Sigmoid colon (tissue), 7 donors: ENCODE results near the gene CLBA1. TPM values are rescaled to one million over a fixed set of nuclear protein-coding genes. Genes with fewer than 3 reads are reported as not detected.

Experiments used
- DNase-seq: peaks from one replicate; pipeline ENCODE4 v3.0.0-alpha.2; 2019
- H3K27ac ChIP-seq, 4 donors: fragments of 200-600 bp; sonication (generic); one replicate each; pipeline ENCODE4 v1.5.1; 2016 to 2019; ENCODE audit warnings: mild to moderate bottlenecking in 1 of 4
- H3K27me3 ChIP-seq, 3 donors: fragments of 200-600 bp; sonication (generic); one replicate each; pipeline ENCODE4 v1.5.1; 2019; ENCODE audit warnings: mild to moderate bottlenecking in 1 of 3
- H3K36me3 ChIP-seq, 4 donors: fragments of 200-600 bp; sonication (generic); one replicate each; pipeline ENCODE4 v1.5.1; 2016 to 2019
- H3K4me1 ChIP-seq, 4 donors: fragments of 200-600 bp; sonication (generic); one replicate each; pipeline ENCODE4 v1.5.1; 2017 to 2019
- H3K4me3 ChIP-seq, 4 donors: fragments of 200-600 bp; sonication (generic); one replicate each; pipeline ENCODE4 v1.5.1; 2017 to 2019; ENCODE audit warnings: mild to moderate bottlenecking in 2 of 4, moderate library complexity in 1 of 4
- H3K9me3 ChIP-seq, 4 donors: fragments of 200-600 bp in 3 of 4; sonication (generic) in 3 of 4; one replicate each; pipeline versions ENCODE4 v1.5.1 to v1.6.1; 2013 to 2019
- EP300 ChIP-seq, 4 donors: sonication (generic); formaldehyde crosslinking; IDR thresholded peaks; one replicate each; pipeline ENCODE4 v1.6.1; 2017; ENCODE audit warnings: antibody characterized with exemption in 4 of 4
- POLR2A ChIP-seq, 2 donors: fragments of 450-650 bp; IDR thresholded peaks; one replicate each; pipeline ENCODE4 v1.6.1; 2016; ENCODE audit warnings: antibody characterized with exemption in 2 of 2, mild to moderate bottlenecking in 2 of 2, moderate library complexity in 2 of 2
- POLR2AphosphoS5 ChIP-seq, 4 donors: sonication (generic); formaldehyde crosslinking; IDR thresholded peaks; one replicate each; pipeline ENCODE4 v1.6.1; 2017; ENCODE audit warnings: antibody characterized with exemption in 4 of 4
- WGBS, 2 donors: extraction: QIAGEN DNeasy Blood & Tissue Kit; methylation state at CpG; one replicate each; pipeline ENCODE4 v1.1.7; 2013; 5-methylcytosine and 5-hydroxymethylcytosine counted together
- intact Hi-C: fragments of 100-400 bp; cut with DNase I; formaldehyde crosslinking; loops from one replicate; pipeline ENCODE4 v1.15.1; 2023
- polyA plus RNA-seq, 3 donors: library from polyadenylated mRNA; stranded (reverse); fragments of 200-250 nt; gene quantifications; one replicate each; pipeline ENCODE4 v1.2.3, GENCODE V29; 2013
- total RNA-seq, 4 donors: library from RNA; depleted of rRNA; stranded (reverse); fragments of >200 nt; gene quantifications; one replicate each; pipeline ENCODE4 v1.1.0, GENCODE V29; 2016
- TF ChIP-seq, protein P1 (sequence below), 4 experiments: fragments of 450-650 bp in 3 of 4; fragments of 200-600 bp in 1 of 4; IDR thresholded peaks; one replicate each; pipeline ENCODE4 v1.5.1; 2016 to 2019; ENCODE audit warnings: antibody characterized with exemption in 4 of 4, mild to moderate bottlenecking in 3 of 4, moderate library complexity in 2 of 4
- donor health status: healthy with polysubstance abuse.
- donor health status: Bipolar disorder and iron deficiency.
- donor health status: healthy.

Gene CLBA1
- total and polyA plus RNA-seq, 7 donors, result 2.8 to 8.4 (median 3.3) TPM

DNA sequence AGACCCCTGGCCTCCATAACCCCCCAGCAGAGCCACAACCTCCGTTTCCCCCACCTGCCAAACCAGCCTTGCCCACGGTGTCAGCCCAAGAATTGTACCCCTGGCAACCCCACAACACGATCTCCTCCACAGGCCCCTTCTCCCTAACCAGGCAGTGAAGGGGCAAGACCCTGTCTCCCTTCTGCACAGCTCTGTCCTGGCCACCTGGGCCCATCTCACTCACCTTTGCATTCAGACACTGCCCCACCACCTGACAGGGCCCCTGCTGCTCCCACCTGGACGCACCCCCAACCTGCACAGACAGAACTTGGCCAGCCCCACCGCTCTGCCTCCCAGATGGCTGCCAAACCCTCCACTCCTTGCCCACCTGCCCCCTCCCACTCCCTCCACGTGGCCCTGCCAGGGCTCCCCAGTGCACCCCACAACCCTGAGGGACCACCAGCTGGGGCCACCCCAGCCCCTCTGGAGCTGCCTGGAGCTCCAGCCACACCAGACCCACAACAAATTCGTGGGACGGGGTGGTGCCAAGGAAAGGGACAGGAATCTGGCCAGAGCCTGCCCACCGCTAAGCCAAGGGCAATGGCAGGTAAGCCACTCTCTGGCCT lies 19.2 kb upstream of the CLBA1 start:
- no peak for DNase-seq
- Histone ChIP-seq H3K4me1 (peaks cover 0 to 60% (median 57%) of the 10 kb centered on the region in 4 donors), H3K27me3 (no peaks in the 10 kb centered on the region), H3K9me3 (no peaks in the 10 kb centered on the region), H3K27ac (peak overlapping the region; percentile 90 to 97 (median 96)), H3K4me3 (peak overlapping the region in 1 of 4 donors; percentile 57), H3K36me3 (no peaks in the 10 kb centered on the region)
- intact Hi-C loops, result no loop called here
- TF ChIP-seq POLR2AphosphoS5 (IDR thresholded peaks at IDR 0.05), result no peak
- TF ChIP-seq EP300 (IDR thresholded peaks at IDR 0.05), result no peak
- TF ChIP-seq, protein P1, sequence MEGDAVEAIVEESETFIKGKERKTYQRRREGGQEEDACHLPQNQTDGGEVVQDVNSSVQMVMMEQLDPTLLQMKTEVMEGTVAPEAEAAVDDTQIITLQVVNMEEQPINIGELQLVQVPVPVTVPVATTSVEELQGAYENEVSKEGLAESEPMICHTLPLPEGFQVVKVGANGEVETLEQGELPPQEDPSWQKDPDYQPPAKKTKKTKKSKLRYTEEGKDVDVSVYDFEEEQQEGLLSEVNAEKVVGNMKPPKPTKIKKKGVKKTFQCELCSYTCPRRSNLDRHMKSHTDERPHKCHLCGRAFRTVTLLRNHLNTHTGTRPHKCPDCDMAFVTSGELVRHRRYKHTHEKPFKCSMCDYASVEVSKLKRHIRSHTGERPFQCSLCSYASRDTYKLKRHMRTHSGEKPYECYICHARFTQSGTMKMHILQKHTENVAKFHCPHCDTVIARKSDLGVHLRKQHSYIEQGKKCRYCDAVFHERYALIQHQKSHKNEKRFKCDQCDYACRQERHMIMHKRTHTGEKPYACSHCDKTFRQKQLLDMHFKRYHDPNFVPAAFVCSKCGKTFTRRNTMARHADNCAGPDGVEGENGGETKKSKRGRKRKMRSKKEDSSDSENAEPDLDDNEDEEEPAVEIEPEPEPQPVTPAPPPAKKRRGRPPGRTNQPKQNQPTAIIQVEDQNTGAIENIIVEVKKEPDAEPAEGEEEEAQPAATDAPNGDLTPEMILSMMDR (IDR thresholded peaks at IDR 0.05), result no peak
- TF ChIP-seq POLR2A (IDR thresholded peaks at IDR 0.05), result no peak
- WGBS, 2 donors, result 54 to 81% methylated on average over 9 of the region's 9 CpGs

DNA sequence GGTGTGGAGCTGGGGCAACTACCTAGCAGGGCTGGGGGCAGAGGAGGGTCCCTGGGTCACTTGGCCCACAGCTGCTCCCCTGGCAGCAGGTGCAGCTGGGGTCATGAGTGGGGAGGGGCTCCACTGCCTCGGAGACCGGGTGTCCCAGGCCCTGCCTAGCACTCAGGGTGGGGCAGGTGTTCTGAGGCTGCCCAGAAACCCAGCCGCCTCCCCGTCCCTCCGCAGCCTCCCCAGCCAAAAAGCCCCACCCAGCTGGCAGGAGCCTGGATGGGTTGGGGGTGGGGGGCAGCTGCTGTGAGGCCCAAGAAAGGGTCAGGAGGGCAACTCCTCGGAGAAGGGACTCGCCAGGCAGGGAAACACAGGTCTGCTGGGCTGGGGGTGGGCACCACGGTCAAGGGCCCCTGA lies 18.6 kb upstream of the CLBA1 start:
- intact Hi-C loops, result loop anchor here (1.0 kb wide), 1 partner anchor 34 kb away; no protein-coding TSS in a partner anchor
- no peak for DNase-seq
- H3K36me3 ChIP-seq, result no peaks in the 10 kb centered on the region
- peak overlapping the region; percentile 49 to 64 (median 56) for H3K4me3 ChIP-seq
- H3K4me1 ChIP-seq, result peaks cover 0 to 66% (median 63%) of the 10 kb centered on the region in 4 donors
- TF ChIP-seq POLR2AphosphoS5 (IDR thresholded peaks at IDR 0.05), result no peak
- TF ChIP-seq POLR2A (IDR thresholded peaks at IDR 0.05), result no peak
- TF ChIP-seq, protein P1 (IDR thresholded peaks at IDR 0.05), result no peak
- TF ChIP-seq EP300 (IDR thresholded peaks at IDR 0.05), result no peak
- WGBS, 2 donors, result 15 to 41% methylated on average over 8 of the region's 8 CpGs
- peak overlapping the region; percentile 90 to 97 (median 96) for H3K27ac ChIP-seq
- no peaks in the 10 kb centered on the region for H3K9me3 ChIP-seq
- H3K27me3 ChIP-seq, result no peaks in the 10 kb centered on the region

DNA sequence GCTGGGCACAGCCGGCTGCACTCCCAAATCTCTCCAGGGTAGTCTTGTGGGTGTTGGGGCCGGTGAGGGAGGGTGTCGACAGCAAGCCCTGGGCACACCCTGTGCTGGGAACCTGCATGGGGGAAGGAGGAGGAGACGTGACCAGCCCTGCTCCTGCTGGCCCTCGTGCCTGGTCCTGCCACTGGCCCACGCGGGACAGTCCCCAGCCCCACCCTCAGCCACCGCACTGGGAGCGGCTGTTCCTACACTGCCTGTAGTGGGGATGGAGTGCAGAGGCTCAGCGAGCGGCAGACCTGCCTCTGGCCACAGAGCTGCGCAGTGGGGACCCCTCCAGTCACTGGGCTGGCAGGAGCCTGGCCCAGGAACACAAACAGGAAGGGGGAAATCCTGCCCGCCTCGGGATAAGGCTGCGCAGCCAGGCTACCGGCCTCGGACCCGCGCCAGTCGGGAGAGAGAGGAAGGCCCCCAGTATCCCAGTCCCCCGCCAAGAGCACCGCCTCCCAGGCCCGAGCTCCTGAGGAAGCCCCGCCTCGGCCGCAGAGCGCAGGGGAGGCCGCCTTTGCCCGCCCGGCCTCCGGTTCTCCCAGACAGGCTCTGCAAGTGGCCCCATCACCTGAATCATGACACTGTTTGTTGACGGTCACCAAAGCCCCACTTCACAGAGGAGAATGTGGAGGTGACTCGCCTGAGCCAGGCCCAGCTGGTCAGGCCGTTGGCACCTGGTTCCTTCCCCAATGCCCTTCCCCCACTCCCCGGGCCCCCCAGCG lies 18.0 kb upstream of the CLBA1 start:
- TF ChIP-seq POLR2A (IDR thresholded peaks at IDR 0.05) (no peak), POLR2AphosphoS5 (IDR thresholded peaks at IDR 0.05) (peak in 3 of 4 donors; percentile 34 to 55 (median 43)), EP300 (IDR thresholded peaks at IDR 0.05) (no peak)
- TF ChIP-seq, protein P1 (IDR thresholded peaks at IDR 0.05), result no peak
- H3K36me3 ChIP-seq, result no peaks in the 10 kb centered on the region
- intact Hi-C loops, result loop anchor here (1.0 kb wide), 2 partner anchors 34 to 54 kb away; partner anchors contain the start of gene CDCA4
- WGBS, 2 donors, result 2 to 4% methylated on average over 36 of the region's 36 CpGs
- H3K4me3 ChIP-seq, result peak overlapping the region; percentile 49 to 64 (median 56)
- H3K27me3 ChIP-seq, result no peaks in the 10 kb centered on the region
- H3K27ac ChIP-seq, result peak overlapping the region; percentile 90 to 97 (median 96)
- no peaks in the 10 kb centered on the region for H3K9me3 ChIP-seq
- peaks cover 0 to 71% (median 69%) of the 10 kb centered on the region in 4 donors for H3K4me1 ChIP-seq
- peak; percentile 86 for DNase-seq

DNA sequence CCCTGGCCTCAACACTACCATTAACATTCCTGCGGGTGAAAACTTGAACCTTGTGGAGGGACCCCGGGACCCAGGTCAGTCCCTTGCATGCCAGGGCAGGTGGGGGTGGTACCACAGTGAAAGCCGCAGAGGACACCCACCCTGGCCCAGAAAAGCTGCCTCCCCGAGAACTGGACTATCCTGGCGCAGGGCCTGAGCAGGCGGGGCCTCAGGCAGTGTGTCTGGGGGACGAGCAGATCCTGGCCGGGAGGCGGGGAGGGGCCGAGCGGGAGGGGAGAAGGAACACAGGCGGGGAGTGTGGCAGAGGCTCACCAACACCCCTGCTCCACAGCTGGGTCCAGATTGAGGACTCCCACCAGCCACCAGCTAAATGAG lies 17.4 kb upstream of the CLBA1 start:
- peak; percentile 96 for DNase-seq
- intact Hi-C loops, result loop anchor here (1.0 kb wide), 1 partner anchor 53 kb away; the partner anchor contains the start of gene CDCA4
- Histone ChIP-seq H3K9me3 (no peaks in the 10 kb centered on the region), H3K4me1 (peaks cover 0 to 76% (median 73%) of the 10 kb centered on the region in 4 donors), H3K4me3 (peak overlapping the region; percentile 49 to 64 (median 56)), H3K27me3 (no peaks in the 10 kb centered on the region), H3K36me3 (no peaks in the 10 kb centered on the region), H3K27ac (peak overlapping the region; percentile 90 to 97 (median 96))
- peak; percentile 61 to 84 (median 71) for TF ChIP-seq POLR2AphosphoS5 (IDR thresholded peaks at IDR 0.05)
- peak; percentile 45 to 52 for TF ChIP-seq POLR2A (IDR thresholded peaks at IDR 0.05)
- TF ChIP-seq, protein P1 (IDR thresholded peaks at IDR 0.05), result no peak
- no peak for TF ChIP-seq EP300 (IDR thresholded peaks at IDR 0.05)
- 6 to 15% methylated on average over 12 of the region's 12 CpGs for WGBS, 2 donors
